Limb (tissue), 2 donors: ENCODE measurements around the gene CEP104.
"Not testable (repeated sequence)": the region's sequence is repeated elsewhere in the genome, so short reads cannot be mapped to it uniquely, and the experiment has no call there.

Source experiments
- DNase-seq, 2 donors: peaks; one replicate each; pipeline ENCODE4 v3.0.0-alpha.2; 2016; ENCODE audit errors: extremely low spot score in 2 of 2

CEP104 gene

DNA sequence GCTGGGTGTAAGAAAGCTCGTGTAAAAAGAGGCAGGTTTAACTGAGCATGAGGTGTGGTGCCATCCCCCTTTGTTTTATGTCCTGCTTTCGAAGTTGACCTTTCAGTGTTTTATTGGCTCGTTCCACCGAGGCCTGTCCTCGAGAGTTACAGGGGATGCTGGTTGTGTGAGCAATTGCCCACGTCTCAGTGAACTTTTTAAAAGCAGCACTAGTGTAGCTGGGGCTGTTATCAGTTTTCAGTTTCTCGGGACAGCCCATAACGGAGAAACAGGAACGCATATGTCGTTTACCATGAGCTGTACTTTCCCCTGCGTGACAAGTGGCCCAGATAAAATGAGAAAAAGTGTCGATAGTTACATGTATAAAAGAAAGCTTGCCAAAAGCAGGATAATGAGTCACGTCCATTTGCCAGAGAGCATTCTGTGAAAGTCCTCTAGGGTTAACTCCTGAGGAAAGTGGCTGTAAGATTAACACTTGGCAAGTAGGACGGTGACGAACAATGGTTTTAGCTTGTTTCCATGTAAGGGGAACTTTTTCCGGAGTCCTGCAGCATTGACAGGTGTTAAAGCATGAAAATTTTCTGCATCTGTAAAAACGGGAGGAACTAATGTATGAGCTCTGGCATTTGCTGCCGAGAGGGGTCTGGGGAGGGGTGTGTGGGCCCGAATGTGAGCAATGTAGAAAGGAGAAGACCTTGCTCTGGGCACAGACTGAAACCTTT is 52.9 kb downstream of the CEP104 start:
- DNase-seq, result no peak

DNA sequence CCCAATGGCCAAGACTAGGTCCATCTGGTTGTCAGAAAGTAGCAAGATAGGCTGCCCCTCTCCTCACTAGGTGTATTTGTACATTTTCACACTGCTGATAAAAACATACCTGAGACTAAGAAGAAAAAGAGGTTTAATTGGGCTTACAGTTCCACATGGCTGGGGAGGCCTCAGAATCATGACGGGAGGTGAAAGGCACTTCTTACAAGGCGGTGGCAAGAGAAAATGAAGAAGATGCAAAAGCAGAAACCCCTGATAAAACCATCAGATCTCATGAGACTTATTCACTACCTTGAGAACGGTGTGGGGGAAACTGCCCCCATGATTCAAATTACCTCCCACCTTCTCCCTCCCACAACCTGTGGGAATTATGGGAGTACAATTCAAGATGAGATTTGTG is 56.2 kb downstream of the CEP104 start:
- DNase-seq, result not testable (repeated sequence)

- no peak for DNase-seq
These were observed 56.9 kb downstream of the CEP104 start for GRCh38 chr1:3799976-3800685.

DNA sequence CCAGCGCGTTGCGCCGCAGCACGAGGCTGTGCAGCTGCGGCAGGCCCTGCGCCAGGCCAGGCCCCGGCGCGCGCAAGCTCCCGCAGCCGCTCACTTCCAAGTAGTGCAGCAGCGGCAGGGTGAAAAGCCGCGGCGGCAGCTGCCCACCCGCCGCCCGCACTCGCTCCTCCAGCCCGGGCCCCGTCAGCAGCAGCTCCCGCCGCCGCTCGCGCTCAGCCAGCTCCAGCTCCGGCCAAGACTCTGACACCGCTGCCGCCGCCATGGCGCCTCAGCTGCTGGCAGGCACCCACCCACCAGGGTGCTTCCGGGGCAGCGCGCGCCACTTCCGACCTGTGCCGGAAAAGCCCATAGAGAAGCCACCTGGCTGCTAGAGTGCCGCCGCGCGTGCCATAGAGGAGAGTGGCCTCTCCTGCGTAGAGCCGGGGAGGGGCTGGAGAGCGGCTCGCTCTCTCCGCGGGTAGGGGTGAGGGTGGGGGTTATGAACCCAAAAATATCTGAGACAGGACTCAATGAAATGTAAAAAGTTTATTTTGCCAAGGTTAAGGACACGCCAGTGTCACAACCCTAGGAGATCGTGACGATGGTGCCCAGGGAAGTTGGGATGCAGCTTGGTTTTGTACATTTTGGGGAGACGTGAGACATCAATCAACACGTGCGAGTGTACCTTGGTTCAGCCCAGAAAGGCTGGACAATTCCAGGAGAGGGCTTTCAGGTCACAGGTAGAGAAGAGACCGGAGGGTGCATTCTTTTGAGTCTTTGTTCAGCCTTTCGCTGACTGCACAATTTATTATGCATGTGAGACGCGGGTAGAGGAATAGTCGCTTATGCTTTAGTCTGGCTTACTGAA is 60.6 kb downstream of the CEP104 start, which contains the start of gene LRRC47:
LRRC47 (minus strand) TSS at position 284 of the 847 bp plus-strand sequence; CDS start at position 262, 22 bp downstream.
- peak; percentile 92 to 96 for DNase-seq

DNA sequence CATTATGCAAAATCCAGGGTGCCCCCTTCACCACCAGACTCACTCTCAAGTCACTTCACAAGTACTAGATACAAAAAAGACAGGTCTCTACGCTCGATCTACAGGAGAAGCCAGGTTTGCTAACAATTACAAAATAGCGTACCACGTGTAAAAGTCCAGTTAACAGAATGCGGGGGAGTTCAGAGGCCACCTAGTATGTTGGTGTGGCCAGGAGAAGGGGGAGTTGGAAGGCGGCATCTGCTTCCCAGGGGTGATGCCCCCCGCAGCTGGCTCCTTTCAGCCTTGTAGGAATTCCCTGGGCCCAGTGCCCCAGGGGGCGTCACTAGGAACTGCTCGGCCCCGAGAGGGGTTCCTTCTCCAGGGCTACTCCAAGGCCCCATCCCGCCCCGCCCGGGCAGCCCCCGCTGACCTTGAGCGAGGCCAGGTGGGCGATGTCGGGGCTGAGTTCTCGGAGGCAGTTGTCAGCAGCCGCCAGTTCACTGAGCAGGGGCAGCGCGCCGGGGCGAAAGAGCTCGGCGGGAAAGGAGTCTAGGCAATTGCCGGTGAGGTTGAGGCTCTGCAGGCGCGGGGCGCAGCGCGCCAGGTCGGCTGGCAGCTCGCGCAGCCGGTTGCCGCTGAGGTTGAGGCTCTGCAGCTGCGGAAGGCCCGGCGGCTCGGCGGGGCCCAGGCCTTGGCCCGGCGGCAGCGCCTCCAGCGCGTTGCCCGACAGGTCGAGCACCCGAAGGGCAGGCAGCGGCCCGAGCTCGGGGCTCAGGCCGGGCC is 61.4 kb downstream of the CEP104 start:
- DNase-seq, result no peak

DNA sequence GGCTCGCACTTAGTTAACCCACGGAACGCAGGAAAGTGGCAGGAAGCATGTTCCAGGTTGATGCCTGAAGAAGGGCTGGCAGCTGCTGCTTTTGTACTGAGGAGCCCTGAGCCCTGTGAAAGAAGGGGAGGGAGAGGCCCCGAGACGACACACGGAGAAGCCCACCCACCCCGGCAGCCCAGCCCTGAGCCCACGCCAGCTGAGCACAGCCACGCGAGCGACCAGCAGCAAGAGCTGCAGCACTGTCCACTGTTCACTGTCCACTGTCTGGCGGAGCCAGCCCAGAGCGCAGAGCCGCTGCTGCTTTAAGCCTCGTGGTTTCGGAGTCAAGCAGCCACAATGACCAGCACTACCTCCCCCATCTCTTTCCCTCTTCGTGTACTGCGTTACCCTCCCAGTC is 66.1 kb downstream of the CEP104 start:
- DNase-seq, result no peak

GRCh38 chr1:3790500-3790923 is 66.5 kb downstream of the CEP104 start:
- DNase-seq, result no peak

GRCh38 chr1:3789421-3790300 is 67.3 kb downstream of the CEP104 start:
- DNase-seq, result no peak

GRCh38 chr1:3788756-3789420 is 68.1 kb downstream of the CEP104 start:
- no peak for DNase-seq

- no peak for DNase-seq
These were observed 69.0 kb downstream of the CEP104 start for GRCh38 chr1:3787745-3788605.

- no peak for DNase-seq
These were observed 69.7 kb downstream of the CEP104 start for GRCh38 chr1:3787349-3787715.

- no peak for DNase-seq
These were observed 70.3 kb downstream of the CEP104 start for GRCh38 chr1:3786468-3787348.

GRCh38 chr1:3785456-3786157 is 71.4 kb downstream of the CEP104 start:
- no peak for DNase-seq

DNA sequence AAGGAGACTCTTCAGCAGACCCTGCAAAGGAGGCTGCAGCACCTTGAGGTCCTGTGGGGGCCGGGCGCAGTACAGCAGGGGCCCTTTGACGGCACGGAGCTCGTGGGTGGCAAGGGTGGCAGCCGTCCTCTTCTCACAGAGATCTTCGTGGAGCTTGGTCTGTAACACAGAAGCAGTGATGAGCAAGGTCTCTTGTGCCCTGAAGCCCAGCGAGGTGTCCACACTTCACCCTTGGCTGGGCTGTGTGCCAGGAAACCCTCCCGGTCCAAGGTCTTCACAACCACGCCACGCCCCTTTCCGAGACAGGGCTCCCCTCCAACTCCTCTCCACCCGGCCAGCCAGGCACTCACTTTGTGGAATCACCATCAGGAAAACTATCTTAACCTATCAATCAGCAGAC is 72.0 kb downstream of the CEP104 start:
- DNase-seq, result no peak

DNA sequence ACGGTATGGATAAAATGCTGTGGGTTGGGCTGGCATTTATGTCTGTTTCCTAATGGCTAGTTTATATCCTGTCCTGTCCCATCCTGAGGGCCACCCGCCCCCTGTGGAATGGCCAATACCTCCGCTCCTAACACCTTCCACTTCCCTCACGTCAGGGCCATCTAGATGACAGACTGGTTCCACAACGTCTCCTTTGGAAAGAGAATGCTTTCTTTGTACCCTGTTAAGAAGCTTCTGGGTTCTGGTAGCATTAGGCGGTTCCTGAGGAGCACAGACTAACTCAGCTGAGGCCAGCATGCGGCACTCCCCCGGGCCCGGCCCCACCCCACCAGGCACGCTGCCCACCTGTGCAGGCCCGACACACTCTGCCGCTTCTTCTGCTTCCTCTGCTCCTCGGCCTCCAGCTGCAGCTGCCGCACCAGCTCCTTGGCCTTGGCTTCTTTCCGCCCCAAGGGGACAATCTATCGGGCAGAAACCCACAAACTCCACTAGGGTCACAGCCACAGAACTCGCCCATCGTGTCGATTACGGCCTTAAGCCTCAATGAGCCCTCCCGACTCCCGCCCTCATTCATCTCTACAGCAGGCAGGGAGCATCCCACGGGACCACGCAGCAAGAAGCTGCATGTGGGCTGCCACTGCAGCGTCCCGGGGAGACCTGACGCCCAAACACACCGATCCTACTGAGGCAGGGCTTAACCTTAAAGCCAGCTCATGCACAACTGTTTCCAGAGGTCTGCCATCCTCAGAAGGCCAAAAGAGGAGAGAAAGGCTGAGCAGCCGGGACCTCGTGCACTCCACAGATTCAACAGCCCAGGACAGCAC is 73.1 kb downstream of the CEP104 start:
- no peak for DNase-seq

DNA sequence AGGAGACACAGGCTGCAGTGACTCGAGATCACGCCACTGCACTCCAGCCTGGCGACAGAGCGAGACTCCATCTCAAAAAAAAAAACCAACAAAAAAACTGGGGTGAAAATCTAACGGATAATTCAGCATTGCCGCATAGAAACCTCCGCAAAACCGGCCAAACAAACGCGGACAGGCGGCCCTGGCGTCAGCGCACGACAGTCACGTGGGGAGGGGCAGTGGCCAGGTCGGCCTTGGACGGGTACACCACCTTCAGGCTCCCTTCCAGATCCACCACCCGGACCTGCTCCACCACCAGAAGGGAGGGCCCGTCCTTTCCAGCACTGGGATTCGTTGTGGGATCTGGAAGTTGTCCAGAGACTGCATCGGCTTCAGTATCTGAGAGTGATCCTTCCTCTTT is 76.1 kb downstream of the CEP104 start:
- DNase-seq, result no peak
